Ascending aorta (tissue), 2 donors: Measurements from ENCODE around the gene SLC22A4. TPM values are rescaled to one million over a fixed set of nuclear protein-coding genes. Genes with fewer than 3 reads are reported as not detected.
A peak's percentile ranks its signal among the peaks of the same experiment; 100 is the strongest.

Source experiments
- DNase-seq, 2 donors: peaks; one replicate each; pipeline ENCODE4 v3.0.0-alpha.2; 2019; ENCODE audit warnings: low spot score in 2 of 2
- H3K27ac ChIP-seq, 2 donors: fragments of 200-600 bp; sonication (generic); one replicate each; pipeline ENCODE4 v1.5.1; 2016 to 2017; ENCODE audit warnings: mild to moderate bottlenecking in 1 of 2
- H3K27me3 ChIP-seq: fragments of 200-600 bp; sonication (generic); one replicate; pipeline ENCODE4 v1.5.1; 2017
- H3K36me3 ChIP-seq, 2 donors: fragments of 200-600 bp; sonication (generic); one replicate each; pipeline ENCODE4 v1.5.1; 2016
- H3K4me1 ChIP-seq, 2 donors: fragments of 200-600 bp; sonication (generic); one replicate each; pipeline ENCODE4 v1.5.1; 2016 to 2017; ENCODE audit warnings: mild to moderate bottlenecking in 1 of 2
- H3K4me3 ChIP-seq, 2 donors: fragments of 200-600 bp; sonication (generic); one replicate each; pipeline ENCODE4 v1.5.1; 2016 to 2017; ENCODE audit warnings: mild to moderate bottlenecking in 1 of 2
- H3K9me3 ChIP-seq, 2 donors: fragments of 200-600 bp; sonication (generic); one replicate each; pipeline ENCODE4 v1.5.1; 2016
- intact Hi-C: fragments of 100-400 bp; cut with DNase I; formaldehyde crosslinking; loops from one replicate; pipeline ENCODE4 v1.15.1; 2023
- total RNA-seq: library from RNA; depleted of rRNA; stranded (reverse); fragments of >200 nt; gene quantifications from one replicate; pipeline ENCODE4 v1.1.0, GENCODE V29; 2016
- TF ChIP-seq, protein P1 (sequence below), 3 experiments: fragments of 200-600 bp in 2 of 3; fragments of 450-650 bp in 1 of 3; sonication (generic) in 2 of 3; IDR thresholded peaks; one replicate each; pipeline ENCODE4 v1.5.1; 2016 to 2019; ENCODE audit warnings: antibody characterized with exemption in 3 of 3, mild to moderate bottlenecking in 1 of 3, moderate library complexity in 1 of 3

Gene SLC22A4
- total RNA-seq, 1 donor from 2014 or later = 18.1 TPM

DNA sequence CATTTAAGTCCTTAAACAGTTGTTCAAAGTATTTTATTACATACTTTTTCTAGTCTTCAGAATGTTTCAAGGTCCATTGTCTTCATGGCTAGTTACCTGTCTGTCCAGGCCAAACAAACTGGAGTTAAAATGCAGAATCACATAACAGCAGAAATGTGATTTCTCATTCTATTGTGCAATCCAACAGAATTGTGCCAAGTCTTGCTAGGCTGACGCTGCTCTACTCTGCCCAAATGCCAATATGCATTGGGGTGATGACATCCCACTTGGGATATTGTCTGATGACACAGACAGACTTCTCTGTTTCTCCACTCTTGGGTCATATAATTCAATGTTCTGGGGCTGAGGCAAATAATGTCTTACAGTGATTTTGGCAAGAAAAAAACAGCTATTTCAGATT, 70.1 kb downstream of the SLC22A4 start:
- intact Hi-C loops = loop anchor here (5.0 kb wide), 1 partner anchor 137 kb away; the partner anchor contains the start of gene P4HA2
- Histone ChIP-seq H3K27ac (peak overlapping the region; percentile 37 to 57), H3K4me3 (no peak overlapping the region), H3K9me3 (no peaks in the 10 kb centered on the region), H3K27me3 (no peaks in the 10 kb centered on the region), H3K36me3 (no peaks in the 10 kb centered on the region), H3K4me1 (peaks cover 3 to 27% of the 10 kb centered on the region in 2 donors)
- peak in 1 of 2 donors; percentile 77 for DNase-seq
- TF ChIP-seq, protein P1, sequence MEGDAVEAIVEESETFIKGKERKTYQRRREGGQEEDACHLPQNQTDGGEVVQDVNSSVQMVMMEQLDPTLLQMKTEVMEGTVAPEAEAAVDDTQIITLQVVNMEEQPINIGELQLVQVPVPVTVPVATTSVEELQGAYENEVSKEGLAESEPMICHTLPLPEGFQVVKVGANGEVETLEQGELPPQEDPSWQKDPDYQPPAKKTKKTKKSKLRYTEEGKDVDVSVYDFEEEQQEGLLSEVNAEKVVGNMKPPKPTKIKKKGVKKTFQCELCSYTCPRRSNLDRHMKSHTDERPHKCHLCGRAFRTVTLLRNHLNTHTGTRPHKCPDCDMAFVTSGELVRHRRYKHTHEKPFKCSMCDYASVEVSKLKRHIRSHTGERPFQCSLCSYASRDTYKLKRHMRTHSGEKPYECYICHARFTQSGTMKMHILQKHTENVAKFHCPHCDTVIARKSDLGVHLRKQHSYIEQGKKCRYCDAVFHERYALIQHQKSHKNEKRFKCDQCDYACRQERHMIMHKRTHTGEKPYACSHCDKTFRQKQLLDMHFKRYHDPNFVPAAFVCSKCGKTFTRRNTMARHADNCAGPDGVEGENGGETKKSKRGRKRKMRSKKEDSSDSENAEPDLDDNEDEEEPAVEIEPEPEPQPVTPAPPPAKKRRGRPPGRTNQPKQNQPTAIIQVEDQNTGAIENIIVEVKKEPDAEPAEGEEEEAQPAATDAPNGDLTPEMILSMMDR (IDR thresholded peaks at IDR 0.05) = no peak

DNA sequence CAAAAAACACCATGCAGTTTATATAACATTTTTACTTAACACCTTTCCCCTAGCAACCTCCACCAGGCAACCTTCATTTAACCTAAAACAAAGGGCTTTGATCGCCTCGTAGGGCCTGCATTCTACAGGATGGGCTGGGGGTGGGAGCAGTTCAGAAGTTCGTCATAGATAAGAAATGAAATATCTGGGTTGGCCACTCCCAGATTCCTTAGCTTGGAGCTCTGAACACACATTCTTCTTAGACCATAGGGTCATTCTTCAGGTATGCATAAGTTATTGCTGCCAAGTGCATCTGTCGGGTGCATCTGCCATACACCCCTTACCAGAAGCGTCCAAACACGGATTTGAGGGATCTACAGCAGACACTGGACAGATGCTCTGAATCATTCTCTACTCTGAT, 71.0 kb downstream of the SLC22A4 start:
- intact Hi-C loops = loop anchor here (5.0 kb wide), 1 partner anchor 98 kb away; no protein-coding TSS in a partner anchor
- DNase-seq = no peak
- H3K27ac ChIP-seq = no peak overlapping the region

DNA sequence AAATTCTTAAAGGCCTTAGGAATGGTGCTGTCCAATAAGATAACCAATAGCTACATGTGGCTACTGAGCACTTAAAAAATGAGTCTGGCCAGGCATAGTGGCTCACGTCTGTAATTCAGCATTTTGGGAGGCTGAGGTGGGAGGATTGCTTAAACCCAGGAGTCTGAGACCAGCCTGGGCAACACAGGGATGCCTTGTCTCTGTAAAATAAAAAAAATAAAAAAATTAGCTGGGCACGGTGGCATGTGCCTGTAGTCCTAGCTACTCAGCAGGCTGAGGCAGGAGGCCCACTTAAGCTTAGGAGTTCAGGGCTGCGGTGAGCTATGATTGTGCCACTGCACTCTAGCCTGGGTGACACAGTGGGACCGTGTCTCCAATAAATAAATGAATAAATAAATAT, 74.0 kb downstream of the SLC22A4 start:
- no peak overlapping the region for H3K4me3 ChIP-seq
- H3K27ac ChIP-seq = peak overlapping the region in 1 of 2 donors; percentile 6
- H3K4me1 ChIP-seq = peaks cover 5 to 32% of the 10 kb centered on the region in 2 donors
- TF ChIP-seq, protein P1 (IDR thresholded peaks at IDR 0.05) = no peak
- no peaks in the 10 kb centered on the region for H3K9me3 ChIP-seq
- intact Hi-C loops = loop anchor here (5.0 kb wide), 1 partner anchor 101 kb away; no protein-coding TSS in a partner anchor
- no peaks in the 10 kb centered on the region for H3K36me3 ChIP-seq
- no peaks in the 10 kb centered on the region for H3K27me3 ChIP-seq
- DNase-seq = no peak

More for the DNA sequence above, 71.0 kb downstream of the SLC22A4 start:
- TF ChIP-seq, protein P1 (IDR thresholded peaks at IDR 0.05) = no peak
- Histone ChIP-seq H3K9me3 (no peaks in the 10 kb centered on the region), H3K27me3 (no peaks in the 10 kb centered on the region), H3K36me3 (no peaks in the 10 kb centered on the region), H3K4me3 (no peak overlapping the region), H3K4me1 (peaks cover 3 to 27% of the 10 kb centered on the region in 2 donors)

DNA sequence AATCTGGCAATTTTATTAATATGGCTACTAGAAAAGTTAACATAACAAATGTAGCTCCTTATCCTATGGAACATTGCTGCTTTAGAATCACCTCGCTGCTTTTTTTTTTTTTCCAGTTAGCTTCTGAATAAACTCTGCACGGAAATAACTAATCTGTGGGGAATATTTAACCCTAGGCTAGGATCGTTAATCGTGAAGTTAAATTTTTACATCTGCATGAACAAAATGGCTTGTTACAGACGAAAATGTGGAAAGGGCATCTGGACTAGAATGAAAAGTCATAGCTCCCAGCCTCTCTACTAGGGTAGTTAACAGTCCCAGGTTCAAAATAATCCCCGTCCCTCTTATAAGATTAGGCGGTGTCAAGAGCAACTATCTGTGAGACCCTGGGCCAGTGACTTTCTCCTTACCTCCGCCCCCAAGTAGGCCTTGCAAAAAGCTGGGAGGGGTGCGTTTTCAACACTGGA, 74.8 kb downstream of the SLC22A4 start:
- DNase-seq = no peak
- intact Hi-C loops = loop anchor here (5.0 kb wide), 1 partner anchor 102 kb away; no protein-coding TSS in a partner anchor
- Histone ChIP-seq H3K4me1 (peaks cover 5 to 27% of the 10 kb centered on the region in 2 donors), H3K27ac (peak overlapping the region; percentile 84 to 93), H3K36me3 (no peaks in the 10 kb centered on the region), H3K4me3 (peak overlapping the region; percentile 75 to 79), H3K9me3 (no peaks in the 10 kb centered on the region), H3K27me3 (no peaks in the 10 kb centered on the region)
- TF ChIP-seq, protein P1 (IDR thresholded peaks at IDR 0.05) = no peak

DNA sequence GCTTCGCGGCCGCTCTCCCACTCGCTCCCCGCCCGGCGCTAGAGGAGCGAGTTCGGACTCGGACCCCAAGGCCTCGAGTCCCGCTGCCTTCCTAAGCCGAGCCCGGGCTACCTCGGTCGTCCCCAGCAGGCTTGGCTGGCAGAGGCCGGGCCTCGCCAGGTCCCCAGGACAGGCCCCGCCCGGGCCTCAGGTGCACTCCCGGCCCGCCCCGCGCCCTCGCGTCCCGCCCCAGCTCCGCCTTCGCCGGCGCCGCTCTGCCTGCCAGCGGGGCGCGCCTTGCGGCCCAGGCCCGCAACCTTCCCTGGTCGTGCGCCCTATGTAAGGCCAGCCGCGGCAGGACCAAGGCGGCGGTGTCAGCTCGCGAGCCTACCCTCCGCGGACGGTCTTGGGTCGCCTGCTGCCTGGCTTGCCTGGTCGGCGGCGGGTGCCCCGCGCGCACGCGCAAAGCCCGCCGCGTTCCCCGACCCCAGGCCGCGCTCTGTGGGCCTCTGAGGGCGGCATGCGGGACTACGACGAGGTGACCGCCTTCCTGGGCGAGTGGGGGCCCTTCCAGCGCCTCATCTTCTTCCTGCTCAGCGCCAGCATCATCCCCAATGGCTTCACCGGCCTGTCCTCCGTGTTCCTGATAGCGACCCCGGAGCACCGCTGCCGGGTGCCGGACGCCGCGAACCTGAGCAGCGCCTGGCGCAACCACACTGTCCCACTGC, 75.4 kb downstream of the SLC22A4 start, which contains the start of gene SLC22A5:
SLC22A5 (plus strand) TSS at position 237 of the 707 bp plus-strand sequence; CDS start at position 500, 263 bp downstream.
- Histone ChIP-seq H3K4me3 (peak within 1 kb of the TSS; percentile 75 to 79), H3K4me1 (peaks cover 5 to 22% of the 10 kb centered on the region in 2 donors), H3K36me3 (no peaks in the 10 kb centered on the region), H3K27me3 (no peaks in the 10 kb centered on the region), H3K27ac (peak within 1 kb of the TSS; percentile 84 to 93), H3K9me3 (no peaks in the 10 kb centered on the region)
- peak in 1 of 2 donors; percentile 82 for DNase-seq
- intact Hi-C loops = loop anchor here (2.0 to 5.0 kb wide), 2 partner anchors 75 to 102 kb away; partner anchors contain the start of gene SLC22A4
- TF ChIP-seq, protein P1 (IDR thresholded peaks at IDR 0.05) = no peak
